ENCODE data around the gene TMX2. TPM values are rescaled to one million over a fixed set of nuclear protein-coding genes. Genes with fewer than 3 reads are reported as not detected.
A peak's percentile ranks its signal among the peaks of the same experiment; 100 is the strongest.

The TMX2 gene
- total RNA-seq, 1 donor from 2014 or later, result 108 TPM

GRCh38 chr11:57764972-57765371 is 52.6 kb downstream of the TMX2 start:
- DNase-seq (ENCODE audit: low spot score), result no peak

DNA sequence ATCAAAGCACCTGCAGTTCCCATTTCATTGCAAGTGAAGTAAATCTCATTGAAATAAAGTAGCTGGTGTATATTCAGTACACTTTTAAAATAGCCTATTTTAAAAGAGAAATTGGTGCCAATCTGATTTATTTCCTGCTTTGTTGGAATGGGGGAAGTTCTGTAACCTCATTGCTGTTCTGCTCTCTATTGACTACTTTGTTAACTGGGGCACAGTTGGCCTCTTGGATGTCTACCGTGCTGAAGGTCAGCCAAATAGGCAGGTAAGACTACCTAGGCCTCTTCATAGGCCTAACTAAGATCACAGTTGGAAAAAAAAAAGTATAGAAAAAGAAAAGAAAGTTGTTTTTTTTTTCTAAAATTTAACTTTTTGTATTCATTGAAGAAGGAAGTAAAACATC is 58.4 kb downstream of the TMX2 start:
- DNase-seq (ENCODE audit: low spot score), result no peak

DNA sequence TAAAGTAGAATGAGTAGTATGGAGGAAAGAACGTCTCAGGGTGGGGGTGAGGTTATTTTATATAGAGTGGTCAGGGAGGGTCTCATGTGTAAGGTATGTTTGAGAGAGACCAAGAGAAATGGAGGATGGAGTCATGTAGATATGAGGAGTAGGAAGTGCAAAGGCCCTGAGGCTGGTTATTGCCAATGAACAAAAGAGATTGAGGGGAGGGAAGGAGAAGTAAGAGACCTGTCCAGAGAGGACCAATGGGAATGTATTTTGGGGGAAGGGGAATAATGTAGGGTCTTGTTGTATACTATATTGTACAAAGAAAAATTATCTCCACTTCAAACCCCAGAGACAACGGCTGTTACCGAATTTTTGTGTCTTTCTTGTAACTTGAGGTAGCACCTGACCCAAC is 59.0 kb downstream of the TMX2 start:
- DNase-seq (ENCODE audit: low spot score), result no peak

- no peak for DNase-seq (ENCODE audit: low spot score)
Observed at GRCh38 chr11:57772562-57772961, 60.2 kb downstream of the TMX2 start.

DNA sequence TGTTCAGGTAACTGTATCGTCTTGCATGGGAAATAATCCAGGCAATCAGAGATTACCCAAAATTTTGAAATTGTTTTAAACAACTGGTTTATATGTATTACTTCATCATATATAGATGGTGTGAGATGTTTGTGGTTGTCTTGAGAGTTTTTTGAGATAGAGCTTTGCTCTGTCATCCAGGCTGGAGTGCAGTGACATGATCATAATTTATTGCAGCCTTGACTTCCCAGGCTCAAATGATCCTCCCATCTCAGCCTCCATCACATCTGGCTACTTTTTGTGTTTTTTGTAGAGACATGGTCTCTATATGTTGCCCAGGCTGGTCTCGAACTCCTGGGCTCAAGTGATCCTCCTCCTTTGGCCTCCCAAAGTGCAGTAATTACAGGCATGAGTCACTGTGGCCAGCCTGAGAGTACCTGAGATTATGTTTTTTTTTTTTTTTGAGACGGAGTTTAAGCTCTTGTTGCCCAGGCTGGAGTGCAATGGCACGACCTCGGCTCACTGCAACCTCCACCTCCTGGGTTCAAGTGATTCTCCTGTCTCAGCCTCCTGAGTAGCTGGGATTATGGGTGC is 60.7 kb downstream of the TMX2 start:
- DNase-seq (ENCODE audit: low spot score), result no peak

GRCh38 chr11:57775491-57775890 is 63.1 kb downstream of the TMX2 start:
- DNase-seq (ENCODE audit: low spot score), result no peak

DNA sequence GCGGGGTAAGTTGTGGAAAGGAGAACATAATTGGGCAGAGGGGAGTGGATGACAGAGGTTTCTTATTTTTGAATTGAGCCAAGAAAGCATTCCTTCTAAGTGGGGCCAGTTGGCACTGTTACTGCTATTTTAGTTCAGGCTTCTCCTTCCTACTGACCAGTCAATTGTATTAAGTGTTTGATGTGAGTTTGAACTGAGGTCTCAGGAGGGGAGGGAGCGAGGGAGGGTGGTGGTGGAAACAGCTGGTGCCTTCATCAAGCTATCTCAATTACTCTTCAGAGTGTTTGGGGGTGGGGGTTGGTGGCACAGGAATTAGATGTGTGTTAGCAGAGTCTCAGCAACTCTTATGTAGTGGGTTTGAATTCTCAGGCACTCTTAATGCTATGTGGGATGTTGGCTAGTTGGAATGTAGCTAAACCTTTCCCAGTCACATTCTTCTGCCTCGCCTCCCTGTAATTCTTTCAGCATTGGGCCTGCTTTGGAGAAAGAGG is 63.7 kb downstream of the TMX2 start:
- no peak for DNase-seq (ENCODE audit: low spot score)

- DNase-seq (ENCODE audit: low spot score), result no peak
Observed at GRCh38 chr11:57776577-57777210, 64.3 kb downstream of the TMX2 start.

DNA sequence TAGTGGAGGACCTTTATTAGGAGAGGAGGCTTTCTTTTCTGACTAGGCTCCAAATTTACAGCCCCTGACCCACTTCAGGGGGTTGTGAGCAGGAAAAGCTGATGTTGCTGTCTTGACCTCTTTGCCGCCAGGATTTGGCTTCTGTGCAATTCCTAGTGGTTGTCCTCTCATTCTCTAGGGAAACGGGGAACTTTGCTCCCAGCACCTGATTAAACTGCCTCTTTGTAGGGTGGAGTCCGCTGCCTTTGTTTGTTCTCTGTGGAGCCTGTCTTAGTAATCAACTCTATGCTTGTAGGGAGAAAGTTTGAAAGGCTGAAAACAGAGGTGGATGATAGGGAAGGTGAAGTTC is 65.5 kb downstream of the TMX2 start:
- DNase-seq (ENCODE audit: low spot score), result no peak

DNA sequence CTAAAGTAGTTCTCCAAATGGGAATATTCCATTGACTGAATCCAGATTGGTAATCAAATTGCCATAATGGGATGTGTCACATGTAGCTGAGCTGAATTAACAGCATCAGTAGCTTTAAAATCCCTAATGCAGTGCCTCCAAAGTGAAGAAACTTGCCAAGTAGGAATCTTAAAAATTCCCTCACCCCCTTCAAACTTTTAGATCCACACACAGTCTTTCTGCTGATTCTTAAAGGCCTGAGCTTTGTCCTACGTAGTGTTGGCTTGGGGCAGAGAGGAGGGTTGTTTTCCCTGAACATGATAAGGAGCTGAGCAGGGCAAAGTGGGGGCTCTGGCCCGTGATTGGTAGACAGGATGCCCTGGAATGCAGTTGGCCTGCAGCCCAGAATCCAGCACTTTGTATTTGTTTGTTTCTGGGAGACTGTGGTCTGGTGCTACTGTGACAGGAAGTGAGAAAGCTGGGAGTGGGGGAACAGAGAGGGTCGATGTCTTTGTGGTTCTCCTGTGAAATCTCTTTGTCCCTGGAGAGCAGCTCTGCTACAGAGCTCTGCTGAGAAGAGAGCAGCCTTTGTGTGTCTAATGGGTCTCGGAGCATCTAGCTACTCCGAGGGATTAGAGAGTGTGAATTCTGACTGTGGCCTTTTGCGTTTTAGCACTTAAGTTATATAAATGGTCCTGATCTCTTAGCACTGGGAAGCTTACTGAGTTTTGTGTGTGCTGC is 66.1 kb downstream of the TMX2 start:
- peak; percentile 91 for DNase-seq (ENCODE audit: low spot score)

GRCh38 chr11:57779276-57779675 is 66.9 kb downstream of the TMX2 start:
- no peak for DNase-seq (ENCODE audit: low spot score)

DNA sequence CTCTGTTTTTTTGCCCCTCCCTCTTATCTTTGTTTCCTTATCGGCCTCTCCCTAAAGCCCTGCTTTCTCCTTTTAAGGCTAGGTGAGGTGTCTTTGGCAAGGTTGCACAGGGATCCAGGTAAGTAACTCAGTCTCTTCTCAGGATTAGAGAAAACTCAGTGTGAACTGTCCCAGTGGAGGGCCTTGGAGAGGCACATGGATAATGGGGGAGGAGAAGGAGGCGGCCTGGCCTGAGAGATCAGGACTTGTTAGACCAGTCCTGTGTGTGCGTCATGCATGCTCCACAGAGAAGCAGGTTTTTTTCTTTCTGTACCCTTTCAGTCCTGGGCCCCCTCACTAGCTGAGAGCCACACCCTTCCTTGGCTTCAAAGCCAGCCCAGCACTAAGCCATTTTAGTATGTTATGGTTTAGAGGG is 69.1 kb downstream of the TMX2 start:
- peak; percentile 80 for DNase-seq (ENCODE audit: low spot score)

DNA sequence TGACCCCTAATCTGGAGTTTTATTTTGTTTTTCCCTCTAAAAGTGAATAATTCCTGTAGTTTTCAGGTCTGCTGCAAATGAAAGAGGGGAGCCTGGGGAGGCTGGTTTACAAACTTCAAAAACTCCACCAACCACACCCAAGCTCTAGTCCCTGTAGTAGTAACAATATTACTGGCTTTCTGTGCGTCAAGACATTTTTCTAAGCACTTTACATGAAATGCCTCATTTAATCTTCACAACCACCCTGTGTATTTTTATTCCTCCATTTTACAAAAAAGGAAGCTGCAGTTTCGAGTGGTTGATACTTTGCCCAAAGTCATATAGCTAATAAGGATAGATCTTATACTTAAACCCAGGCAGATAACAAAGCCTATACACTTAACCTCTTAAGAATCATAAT is 72.7 kb downstream of the TMX2 start:
- DNase-seq (ENCODE audit: low spot score), result no peak

DNA sequence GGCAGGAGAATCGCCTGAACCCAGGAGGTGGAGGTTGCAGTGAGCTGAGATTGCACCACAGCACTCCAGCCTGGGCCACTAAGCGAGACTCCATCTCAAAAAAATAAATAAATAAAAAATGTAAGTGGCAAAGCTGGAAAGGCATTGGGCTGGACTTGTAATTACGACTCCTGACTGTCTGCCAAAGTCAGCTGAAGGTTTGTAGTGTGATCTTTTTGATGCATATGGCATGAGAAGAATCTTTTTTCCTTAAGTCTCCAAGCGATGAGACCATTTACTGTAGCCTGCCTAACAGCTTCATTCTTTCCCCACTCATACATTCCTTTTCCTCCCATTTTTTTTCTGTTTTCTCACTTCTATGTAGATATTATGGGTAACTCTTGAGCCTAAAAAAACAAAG is 74.0 kb downstream of the TMX2 start:
- no peak for DNase-seq (ENCODE audit: low spot score)

DNA sequence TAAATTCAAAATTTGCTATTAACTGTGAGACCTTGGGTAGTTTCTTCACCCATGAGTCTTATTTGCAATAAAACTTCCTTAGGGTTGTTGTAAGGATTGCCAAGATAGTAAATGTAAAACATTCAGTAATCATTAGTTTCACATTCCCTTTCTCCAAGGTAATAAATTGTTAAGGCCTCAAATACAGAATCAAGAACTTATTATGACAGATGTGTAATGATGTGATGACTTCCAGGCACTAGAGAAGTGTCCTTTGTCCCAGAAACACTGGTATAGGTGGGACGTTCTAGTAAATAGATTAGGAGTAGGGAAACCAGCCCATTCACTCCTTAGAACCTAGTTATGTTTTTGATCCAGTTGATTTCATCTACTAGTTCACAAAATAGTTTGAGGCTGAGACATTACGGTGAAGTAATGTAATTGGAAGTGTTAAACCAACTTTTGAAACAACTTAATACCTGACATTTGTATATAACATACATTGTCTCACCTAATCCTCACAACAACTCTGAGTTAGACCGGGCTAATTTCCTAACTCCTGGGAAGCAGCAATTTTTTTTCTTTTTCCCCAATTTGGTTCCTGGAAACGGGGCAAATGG is 74.7 kb downstream of the TMX2 start:
- DNase-seq (ENCODE audit: low spot score), result no peak

DNA sequence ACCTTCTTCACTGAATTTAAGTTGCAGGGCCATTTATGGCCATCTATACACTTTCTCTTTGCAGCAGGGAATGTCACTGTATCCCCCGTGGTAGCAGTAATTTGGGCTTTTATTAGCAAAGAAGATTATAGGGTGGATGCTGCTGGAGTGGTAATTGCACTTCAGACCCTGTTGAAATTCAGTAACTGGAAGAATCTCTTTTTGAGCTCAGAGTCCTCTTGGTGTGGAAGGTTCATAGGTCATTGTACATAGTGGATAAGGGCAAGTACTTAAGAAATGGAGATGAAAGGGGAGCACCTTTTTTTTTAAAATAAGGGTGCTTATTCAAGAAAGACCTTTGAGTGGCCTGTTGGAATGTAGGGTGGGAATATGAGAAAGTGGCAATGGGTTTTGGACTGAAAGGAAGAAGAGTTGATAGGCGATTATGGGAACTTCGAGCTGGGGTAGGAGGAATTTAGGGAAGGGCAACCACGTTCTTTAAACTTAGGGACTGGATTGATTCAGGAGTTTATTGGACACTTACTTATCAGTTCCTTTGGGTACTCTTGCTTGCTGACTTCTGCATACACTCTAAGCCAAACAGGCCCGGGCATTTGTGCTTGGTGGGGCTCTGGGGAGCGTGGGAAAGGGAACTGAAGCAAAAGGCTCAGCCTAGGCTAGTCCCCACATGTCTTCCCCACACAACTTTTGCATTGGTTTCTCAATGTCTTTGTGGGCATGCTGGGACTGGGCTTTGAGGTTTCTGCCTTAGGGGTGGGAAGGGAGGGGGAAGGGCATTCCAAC is 75.7 kb downstream of the TMX2 start:
- peak; percentile 81 for DNase-seq (ENCODE audit: low spot score)

DNA sequence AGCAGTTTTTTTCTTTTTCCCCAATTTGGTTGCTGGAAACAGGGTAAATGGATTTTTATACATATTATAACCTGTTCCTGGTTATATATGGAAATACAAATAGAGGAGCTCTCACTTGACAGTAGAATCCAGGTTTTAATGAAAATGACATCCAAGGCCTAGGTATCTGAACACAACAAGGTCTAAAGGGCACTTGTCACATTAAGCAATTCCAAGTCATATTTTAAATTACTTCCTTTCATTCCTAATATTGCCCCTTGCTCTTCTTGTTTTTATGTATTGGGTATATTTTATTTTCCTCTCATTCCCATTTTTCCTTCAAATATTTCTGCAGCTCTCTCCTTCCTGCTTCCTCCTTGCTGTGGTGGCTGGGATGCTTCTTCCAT is 76.3 kb downstream of the TMX2 start:
- DNase-seq (ENCODE audit: low spot score), result no peak

Other genes with a start within 250 kb of the TMX2 start
- gene SLC43A1, start 196.9 kb upstream of the TMX2 start, total RNA-seq, result 10.4 TPM
- 50.5 TPM for gene TIMM10, start 181.8 kb upstream of the TMX2 start, total RNA-seq
- not detected for gene SMTNL1, start 175.0 kb upstream of the TMX2 start, total RNA-seq
- 83.1 TPM for gene UBE2L6, start 144.9 kb upstream of the TMX2 start, total RNA-seq
- 302 TPM for gene SERPING1, start 114.9 kb upstream of the TMX2 start, total RNA-seq
- 0.44 TPM for gene YPEL4, start 62.7 kb upstream of the TMX2 start, total RNA-seq
- gene CLP1, start 54.8 kb upstream of the TMX2 start, total RNA-seq, result 10.0 TPM
- 91.9 TPM for gene ZDHHC5, start 44.5 kb upstream of the TMX2 start, total RNA-seq
- 12.7 TPM for gene MED19, start 378 bp upstream of the TMX2 start, total RNA-seq
- gene SELENOH, start 28.9 kb downstream of the TMX2 start, total RNA-seq, result 111 TPM
- gene BTBD18, start 39.2 kb downstream of the TMX2 start, total RNA-seq, result not detected
- gene CTNND1, start 49.2 kb downstream of the TMX2 start, total RNA-seq, result 426 TPM

Measured in ureter (tissue), 1 donor.